GM23248 (cell line): ENCODE measurements around the gene ZBTB48. TPM values are rescaled to one million over a fixed set of nuclear protein-coding genes. Genes with fewer than 3 reads are reported as not detected.

ENCODE experiments used
- DNase-seq: peaks from one replicate; pipeline ENCODE4 v3.0.0-alpha.2; 2015
- H2AFZ ChIP-seq: fragments of 200-600 bp; sonication (generic); 2 replicates; pipeline ENCODE4 v1.6.1; 2016; ENCODE audit warnings: antibody characterized with exemption
- H3F3A ChIP-seq: fragments of 200-600 bp; sonication (generic); 2 replicates; pipeline ENCODE4 v1.6.1; 2016; ENCODE audit warnings: mild to moderate bottlenecking, antibody characterized with exemption, mixed run types; ENCODE audit not compliant: insufficient read depth
- H3K27ac ChIP-seq: fragments of 200-600 bp; sonication (generic); 2 replicates; pipeline ENCODE4 v1.5.1; 2016; ENCODE audit warnings: mild to moderate bottlenecking
- H3K27me3 ChIP-seq: fragments of 200-600 bp; sonication (generic); replicated peaks from 2 replicates; pipeline ENCODE4 v1.6.1; 2016; ENCODE audit warnings: mild to moderate bottlenecking; ENCODE audit not compliant: insufficient read depth
- H3K36me3 ChIP-seq: fragments of 200-600 bp; sonication (generic); 2 replicates; pipeline ENCODE4 v1.6.1; 2016; ENCODE audit warnings: low read depth, mild to moderate bottlenecking
- H3K4me1 ChIP-seq: fragments of 200-600 bp; sonication (generic); 2 replicates; pipeline ENCODE4 v1.6.1; 2016; ENCODE audit warnings: mild to moderate bottlenecking; ENCODE audit not compliant: insufficient read depth
- H3K4me2 ChIP-seq: fragments of 200-600 bp; sonication (generic); one replicate; pipeline ENCODE4 v1.6.1; 2016; ENCODE audit warnings: mild to moderate bottlenecking; ENCODE audit not compliant: unreplicated experiment
- H3K4me3 ChIP-seq: fragments of 200-600 bp; sonication (generic); 2 replicates; pipeline ENCODE4 v1.5.1; 2016; ENCODE audit warnings: mild to moderate bottlenecking
- H3K79me2 ChIP-seq: fragments of 200-600 bp; sonication (generic); 2 replicates; pipeline ENCODE4 v1.6.1; 2016; ENCODE audit warnings: mild to moderate bottlenecking; ENCODE audit not compliant: insufficient read depth
- H3K9ac ChIP-seq: fragments of 200-600 bp; sonication (generic); 2 replicates; pipeline ENCODE4 v1.6.1; 2016; ENCODE audit warnings: mild to moderate bottlenecking
- H3K9me2 ChIP-seq: fragments of 200-600 bp; sonication (generic); 2 replicates; pipeline ENCODE4 v1.6.1; 2016; ENCODE audit warnings: mixed run types, mild to moderate bottlenecking, moderate library complexity; ENCODE audit not compliant: insufficient read depth
- H3K9me3 ChIP-seq: fragments of 200-600 bp; sonication (generic); one replicate; pipeline ENCODE4 v1.6.1; 2017; ENCODE audit warnings: low read depth
- H4K20me1 ChIP-seq: fragments of 200-600 bp; sonication (generic); 2 replicates; pipeline ENCODE4 v1.6.0; 2016; ENCODE audit not compliant: insufficient read depth
- EZH2 ChIP-seq: fragments of 200-600 bp; sonication (generic); IDR thresholded peaks from 2 replicates; pipeline ENCODE4 v1.6.1; 2018; ENCODE audit warnings: antibody characterized with exemption, mild to moderate bottlenecking; ENCODE audit not compliant: insufficient read depth, poor library complexity, severe bottlenecking
- EZH2phosphoT487 ChIP-seq: fragments of 200-600 bp; sonication (generic); IDR thresholded peaks from 2 replicates; pipeline ENCODE4 v1.6.1; 2018; ENCODE audit warnings: antibody characterized with exemption, moderate library complexity, mild to moderate bottlenecking, low read depth; ENCODE audit not compliant: insufficient read depth
- WGBS, 2 experiments: methylation state at CpG; one replicate each; pipeline ENCODE4 v1.1.6; 2015 to 2017; ENCODE audit warnings: low lambda C conversion rate in 2 of 2, low coverage in 1 of 2; ENCODE audit errors: missing lambda C conversion rate in 2 of 2; 5-methylcytosine and 5-hydroxymethylcytosine counted together
- in situ Hi-C: fragments of 300-500 bp; cut with MboI; formaldehyde crosslinking; loops from 2 replicates; pipeline ENCODE4 v1.15.0; 2020
- polyA plus RNA-seq: library from polyadenylated mRNA; unstranded; fragments of >200 nt; fragmentation: Nextera tagmentation; extraction: Ambion mirVana; gene quantifications from 2 replicates; pipeline ENCODE4 v1.2.1, GENCODE V29; 2016
- total RNA-seq: library from RNA; depleted of rRNA; stranded (reverse); fragments of >200 nt; shearing (Covaris generic); gene quantifications from 2 replicates; pipeline ENCODE4 v1.2.3, GENCODE V29; 2014

ZBTB48 gene
- total and polyA plus RNA-seq, 2 experiments from 2014 or later, result 15.4 to 16.4 TPM

GRCh38 chr1:6594977-6595740 is 15.4 kb downstream of the ZBTB48 start:
- Histone ChIP-seq H3F3A (peaks cover 9% of the 10 kb centered on the region), H3K36me3 (peaks cover 39% of the 10 kb centered on the region), H3K4me3 (no peak overlapping the region), H2AFZ (no peak overlapping the region), H3K27ac (no peak overlapping the region), H3K4me2 (no peak overlapping the region), H3K79me2 (peaks cover 88% of the 10 kb centered on the region), H4K20me1 (no peaks in the 10 kb centered on the region; the same call in 1 of the 2 replicates), H3K9me3 (no peaks in the 10 kb centered on the region), H3K9me2 (no peaks in the 10 kb centered on the region), H3K4me1 (peaks cover 4% of the 10 kb centered on the region; the same call in 1 of the 2 replicates), H3K9ac (no peak overlapping the region), H3K27me3 (no peaks in the 10 kb centered on the region)
- in situ Hi-C loops, result no loop called here
- 91 to 92% methylated on average over 11 of the region's 11 CpGs for WGBS, 2 experiments
- DNase-seq, result no peak
- no peak for TF ChIP-seq EZH2
- no peak for TF ChIP-seq EZH2phosphoT487

GRCh38 chr1:6596351-6596750 is 16.6 kb downstream of the ZBTB48 start:
- Histone ChIP-seq H3F3A (peaks cover 8% of the 10 kb centered on the region), H3K79me2 (peaks cover 98% of the 10 kb centered on the region), H4K20me1 (no peaks in the 10 kb centered on the region; the same call in 1 of the 2 replicates)

GRCh38 chr1:6596886-6597776 is 17.3 kb downstream of the ZBTB48 start:
- no peak overlapping the region for H3K4me2 ChIP-seq
- in situ Hi-C loops, result no loop called here
- peaks cover 33% of the 10 kb centered on the region for H3K36me3 ChIP-seq
- no peak overlapping the region for H3K27ac ChIP-seq
- no peak overlapping the region for H3K9ac ChIP-seq
- WGBS, 2 experiments, result 88 to 89% methylated on average over 12 to 15 of the region's 15 CpGs
- no peaks in the 10 kb centered on the region; the same call in 1 of the 2 replicates for H4K20me1 ChIP-seq
- H3K4me1 ChIP-seq, result peaks cover 4% of the 10 kb centered on the region; the same call in 1 of the 2 replicates
- H3K4me3 ChIP-seq, result no peak overlapping the region
- H3K27me3 ChIP-seq, result no peaks in the 10 kb centered on the region
- H3K9me3 ChIP-seq, result no peaks in the 10 kb centered on the region
- H3F3A ChIP-seq, result peaks cover 8% of the 10 kb centered on the region
- DNase-seq, result no peak
- H3K79me2 ChIP-seq, result peaks cover 98% of the 10 kb centered on the region
- no peaks in the 10 kb centered on the region for H3K9me2 ChIP-seq
- no peak for TF ChIP-seq EZH2phosphoT487
- TF ChIP-seq EZH2, result no peak
- H2AFZ ChIP-seq, result no peak overlapping the region

More at GRCh38 chr1:6596351-6596750, 16.6 kb downstream of the ZBTB48 start:
- H3K9me3 ChIP-seq, result no peaks in the 10 kb centered on the region
- WGBS, 2 experiments, result 65 to 66% methylated on average over 7 of the region's 7 CpGs
- in situ Hi-C loops, result no loop called here
- H3K27me3 ChIP-seq, result no peaks in the 10 kb centered on the region
- H3K4me1 ChIP-seq, result peaks cover 4% of the 10 kb centered on the region; the same call in 1 of the 2 replicates
- H3K36me3 ChIP-seq, result peaks cover 33% of the 10 kb centered on the region
- no peak overlapping the region for H3K9ac ChIP-seq
- H3K9me2 ChIP-seq, result no peaks in the 10 kb centered on the region
- H3K4me2 ChIP-seq, result no peak overlapping the region
- no peak overlapping the region for H2AFZ ChIP-seq
- no peak overlapping the region for H3K4me3 ChIP-seq
- DNase-seq, result no peak
- TF ChIP-seq EZH2phosphoT487, result no peak
- TF ChIP-seq EZH2, result no peak
- H3K27ac ChIP-seq, result no peak overlapping the region

GRCh38 chr1:6597777-6598131 is 18.0 kb downstream of the ZBTB48 start:
- 84 to 91% methylated on average over 5 to 6 of the region's 6 CpGs for WGBS, 2 experiments
- H3K4me3 ChIP-seq, result no peak overlapping the region
- no peak overlapping the region for H3K27ac ChIP-seq
- peaks cover 33% of the 10 kb centered on the region for H3K36me3 ChIP-seq
- peaks cover 94% of the 10 kb centered on the region for H3K79me2 ChIP-seq
- peaks cover 8% of the 10 kb centered on the region for H3F3A ChIP-seq
- TF ChIP-seq EZH2phosphoT487 (no peak), EZH2 (no peak)
- H4K20me1 ChIP-seq, result no peaks in the 10 kb centered on the region; the same call in 1 of the 2 replicates
- peaks cover 4% of the 10 kb centered on the region; the same call in 1 of the 2 replicates for H3K4me1 ChIP-seq
- H3K27me3 ChIP-seq, result no peaks in the 10 kb centered on the region
- no peak overlapping the region for H2AFZ ChIP-seq
- in situ Hi-C loops, result no loop called here
- no peaks in the 10 kb centered on the region for H3K9me3 ChIP-seq
- H3K9me2 ChIP-seq, result no peaks in the 10 kb centered on the region
- DNase-seq, result no peak
- H3K9ac ChIP-seq, result no peak overlapping the region
- H3K4me2 ChIP-seq, result no peak overlapping the region
